HL-60 (cell line): ENCODE data around the gene SYT9.

Experiments used
- POLR2AphosphoS5 ChIP-seq: IDR thresholded peaks from 2 replicates; pipeline ENCODE4 v1.6.1; 2012; ENCODE audit warnings: low read depth
- TF ChIP-seq, protein P1 (sequence below): IDR thresholded peaks from one replicate; pipeline ENCODE4 v1.5.1; 2011; ENCODE audit warnings: low read length, control low read depth, inconsistent platforms; ENCODE audit not compliant: insufficient read depth

DNA sequence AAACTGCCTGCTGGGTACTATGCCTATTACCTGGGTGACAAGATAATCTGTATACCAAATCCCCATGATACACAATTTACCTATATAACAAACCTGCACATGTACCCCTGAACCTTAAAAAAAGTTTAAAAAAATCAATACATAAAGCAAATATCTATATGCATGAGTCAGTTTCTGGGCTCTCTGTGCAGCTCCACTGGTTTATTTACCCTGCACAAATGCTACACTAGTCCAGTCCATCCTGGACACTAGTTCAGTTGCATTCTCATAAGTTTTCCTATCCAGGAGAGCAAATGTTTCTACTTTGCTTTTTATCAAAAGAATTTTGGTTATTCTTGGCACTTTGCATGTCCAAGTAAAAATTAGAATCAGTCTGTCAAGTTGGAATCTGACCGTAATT, 133.8 kb downstream of the SYT9 start:
- TF ChIP-seq, protein P1, sequence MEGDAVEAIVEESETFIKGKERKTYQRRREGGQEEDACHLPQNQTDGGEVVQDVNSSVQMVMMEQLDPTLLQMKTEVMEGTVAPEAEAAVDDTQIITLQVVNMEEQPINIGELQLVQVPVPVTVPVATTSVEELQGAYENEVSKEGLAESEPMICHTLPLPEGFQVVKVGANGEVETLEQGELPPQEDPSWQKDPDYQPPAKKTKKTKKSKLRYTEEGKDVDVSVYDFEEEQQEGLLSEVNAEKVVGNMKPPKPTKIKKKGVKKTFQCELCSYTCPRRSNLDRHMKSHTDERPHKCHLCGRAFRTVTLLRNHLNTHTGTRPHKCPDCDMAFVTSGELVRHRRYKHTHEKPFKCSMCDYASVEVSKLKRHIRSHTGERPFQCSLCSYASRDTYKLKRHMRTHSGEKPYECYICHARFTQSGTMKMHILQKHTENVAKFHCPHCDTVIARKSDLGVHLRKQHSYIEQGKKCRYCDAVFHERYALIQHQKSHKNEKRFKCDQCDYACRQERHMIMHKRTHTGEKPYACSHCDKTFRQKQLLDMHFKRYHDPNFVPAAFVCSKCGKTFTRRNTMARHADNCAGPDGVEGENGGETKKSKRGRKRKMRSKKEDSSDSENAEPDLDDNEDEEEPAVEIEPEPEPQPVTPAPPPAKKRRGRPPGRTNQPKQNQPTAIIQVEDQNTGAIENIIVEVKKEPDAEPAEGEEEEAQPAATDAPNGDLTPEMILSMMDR = no peak
- no peak for TF ChIP-seq POLR2AphosphoS5
